OCI-LY7 (cell line): ENCODE results near the gene PAK4. TPM values are rescaled to one million over a fixed set of nuclear protein-coding genes. Genes with fewer than 3 reads are reported as not detected.
"Not testable (repeated sequence)": the region's sequence is repeated elsewhere in the genome, so short reads cannot be mapped to it uniquely, and the experiment has no call there.

Source experiments
- BruUV-seq: library from RNA; stranded (reverse); fragments of 400-500 nt; replicated peaks from 2 replicates; lab custom pipeline; 2021; lab: Mats Ljungman, UMichigan
- CTCF ChIA-PET: fragments of 300-600 bp; sonication (Branson Sonifier 250); formaldehyde crosslinking; loops from one replicate; lab custom pipeline; 2022; ENCODE audit warnings: antibody characterized with exemption; ENCODE audit not compliant: unreplicated experiment; lab: Charles Lee
- POLR2A ChIA-PET: fragments of 300-600 bp; sonication (Branson Sonifier 250); formaldehyde crosslinking; loops from one replicate; lab custom pipeline; 2022; ENCODE audit warnings: antibody characterized with exemption; lab: Charles Lee
- DNase-seq: peaks from one replicate; pipeline ENCODE4 v3.0.0-alpha.2; 2015; ENCODE audit warnings: low spot score
- H2AFZ ChIP-seq: fragments of 200-600 bp; sonication (generic), shearing (Covaris generic); 2 replicates; pipeline ENCODE4 v1.6.1; 2014; ENCODE audit warnings: mild to moderate bottlenecking, antibody characterized with exemption, low read length, moderate library complexity
- H3K27ac ChIP-seq: fragments of 200-600 bp; sonication (generic); 2 replicates; pipeline ENCODE4 v1.5.1; 2014; ENCODE audit warnings: mixed run types, low read depth, mild to moderate bottlenecking, moderate library complexity, low read length, inconsistent platforms; ENCODE audit not compliant: poor library complexity, severe bottlenecking
- H3K36me3 ChIP-seq: fragments of 200-600 bp; sonication (generic); 2 replicates; pipeline ENCODE4 v1.6.1; 2014; ENCODE audit warnings: mild to moderate bottlenecking, antibody characterized with exemption, low read length, moderate library complexity, mixed read lengths; ENCODE audit not compliant: insufficient read depth
- H3K4me1 ChIP-seq: fragments of 200-600 bp; sonication (generic); 2 replicates; pipeline ENCODE4 v1.5.1; 2014; ENCODE audit warnings: mild to moderate bottlenecking, low read length; ENCODE audit not compliant: insufficient read depth, poor library complexity, severe bottlenecking
- H3K4me2 ChIP-seq: fragments of 200-600 bp; sonication (generic); 2 replicates; pipeline ENCODE4 v1.6.1; 2014; ENCODE audit warnings: mild to moderate bottlenecking, low read length
- H3K4me3 ChIP-seq: fragments of 200-600 bp; sonication (generic); 2 replicates; pipeline ENCODE4 v1.5.1; 2014; ENCODE audit warnings: mild to moderate bottlenecking, low read depth, low read length; ENCODE audit not compliant: poor library complexity, severe bottlenecking
- H3K79me2 ChIP-seq: fragments of 200-600 bp; sonication (generic); 2 replicates; pipeline ENCODE4 v1.6.1; 2016; ENCODE audit warnings: low read depth, mild to moderate bottlenecking, low read length, moderate library complexity, mixed read lengths; ENCODE audit not compliant: insufficient read depth
- H3K9me2 ChIP-seq: fragments of 200-600 bp; sonication (generic); 2 replicates; pipeline ENCODE4 v1.6.1; 2016; ENCODE audit warnings: mild to moderate bottlenecking, low read length, mixed read lengths; ENCODE audit not compliant: insufficient read depth
- H3K9me3 ChIP-seq: fragments of 200-600 bp; sonication (generic); 2 replicates; pipeline ENCODE4 v1.6.1; 2014; ENCODE audit warnings: mild to moderate bottlenecking, mixed run types, low read length, mixed read lengths
- H4K20me1 ChIP-seq: fragments of 200-600 bp; sonication (generic); 2 replicates; pipeline ENCODE4 v1.6.1; 2014; ENCODE audit warnings: mild to moderate bottlenecking, antibody characterized with exemption, low read length, moderate library complexity, mixed read lengths; ENCODE audit not compliant: insufficient read depth
- CTCF ChIP-seq: fragments of 200-600 bp; sonication (generic); conservative IDR thresholded peaks from 2 replicates; pipeline ENCODE4 v1.5.1; 2014; ENCODE audit warnings: mild to moderate bottlenecking, antibody characterized with exemption, low read length, moderate library complexity, mixed read lengths
- EZH2phosphoT487 ChIP-seq: fragments of 200-600 bp; sonication (generic); IDR thresholded peaks from 2 replicates; pipeline ENCODE4 v1.6.1; 2018; ENCODE audit warnings: low read depth, borderline replicate concordance, mild to moderate bottlenecking, mixed run types, antibody characterized with exemption, low read length, moderate library complexity, mixed read lengths
- intact Hi-C: fragments of 100-400 bp; cut with micrococcal nuclease; formaldehyde crosslinking; loops from one replicate; pipeline ENCODE4 v1.10.0; 2022; ENCODE audit not compliant: unreplicated experiment
- total RNA-seq, 2 experiments: library from RNA; depleted of rRNA in 1 of 2; stranded (reverse); fragments of >200 nt in 1 of 2; shearing (Covaris generic) in 1 of 2; gene quantifications; 2 replicates each; pipeline ENCODE4 v1.2.3, GENCODE V29; 2014 to 2022

Gene PAK4
- total RNA-seq, 2 experiments from 2014 or later = 7.8 to 26.7 TPM

DNA sequence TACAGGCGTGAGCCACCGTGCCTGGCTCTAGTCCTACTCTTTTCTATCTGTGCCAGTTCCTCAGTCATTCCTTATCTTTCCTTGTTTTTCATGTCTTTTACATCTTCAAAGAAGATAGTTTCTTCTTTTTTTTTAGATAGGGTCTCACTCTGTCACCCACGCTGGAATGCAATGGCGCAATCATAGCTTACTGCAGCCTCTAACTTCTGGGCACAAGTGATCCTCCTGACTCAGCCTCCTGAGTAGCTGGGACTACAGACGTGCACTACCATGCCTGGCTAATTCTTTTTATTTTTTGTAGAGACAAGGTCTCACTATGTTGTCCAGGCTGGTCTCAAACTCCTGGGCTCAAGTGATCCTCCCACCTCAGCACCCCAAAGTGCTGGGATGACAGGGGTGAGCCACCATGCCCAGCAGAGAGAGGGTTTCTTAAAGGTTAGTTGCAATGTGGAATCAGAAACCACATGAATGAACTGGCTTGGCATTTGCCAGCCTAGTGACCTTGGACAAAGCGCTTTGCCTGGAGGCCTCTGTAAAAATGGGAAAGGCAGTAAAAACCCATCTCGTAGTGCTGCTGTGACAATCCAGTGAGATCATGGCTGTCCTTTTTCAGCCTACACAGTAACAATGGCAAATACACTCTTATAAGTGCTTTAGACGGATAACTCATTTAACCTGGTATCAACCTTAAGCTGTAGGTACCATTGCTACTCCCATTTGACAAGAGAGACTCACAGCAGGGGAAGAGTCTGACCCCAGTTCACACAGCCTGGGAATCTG is 37.5 kb upstream of the PAK4 start:
- ChIA-PET CTCF (no interaction called here), POLR2A (no interaction called here)
- Histone ChIP-seq H3K4me3 (no peak overlapping the region), H3K9me2 (no peaks in the 10 kb centered on the region), H3K4me2 (no peak overlapping the region), H2AFZ (no peak overlapping the region), H3K79me2 (no peaks in the 10 kb centered on the region), H3K27ac (no peak overlapping the region), H4K20me1 (no peaks in the 10 kb centered on the region), H3K9me3 (no peaks in the 10 kb centered on the region), H3K4me1 (no peaks in the 10 kb centered on the region), H3K36me3 (no peaks in the 10 kb centered on the region)
- BruUV-seq = no TSS peak
- intact Hi-C loops = no loop called here
- no peak for DNase-seq
- no peak for TF ChIP-seq CTCF
- TF ChIP-seq EZH2phosphoT487 = no peak

DNA sequence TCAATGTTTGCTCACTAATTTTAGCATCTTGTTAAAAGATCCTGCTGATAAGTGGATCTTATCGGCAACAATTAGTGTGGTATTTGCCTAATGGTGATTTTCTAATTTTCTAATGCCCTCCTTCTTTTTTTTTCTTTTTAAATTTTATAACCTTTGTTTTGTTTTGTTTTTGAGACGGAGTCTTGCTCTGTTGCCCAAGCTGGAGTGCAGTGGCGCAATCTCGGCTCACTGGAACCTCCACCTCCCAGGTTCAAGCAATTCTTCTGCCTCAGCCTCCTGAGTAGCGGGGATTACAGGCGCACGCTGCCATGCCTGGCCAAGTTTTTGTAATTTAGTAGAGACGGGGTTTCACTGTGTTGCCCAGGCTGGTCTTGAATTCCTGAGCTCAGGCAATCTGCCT is 35.6 kb upstream of the PAK4 start:
- BruUV-seq = not testable (repeated sequence)

DNA sequence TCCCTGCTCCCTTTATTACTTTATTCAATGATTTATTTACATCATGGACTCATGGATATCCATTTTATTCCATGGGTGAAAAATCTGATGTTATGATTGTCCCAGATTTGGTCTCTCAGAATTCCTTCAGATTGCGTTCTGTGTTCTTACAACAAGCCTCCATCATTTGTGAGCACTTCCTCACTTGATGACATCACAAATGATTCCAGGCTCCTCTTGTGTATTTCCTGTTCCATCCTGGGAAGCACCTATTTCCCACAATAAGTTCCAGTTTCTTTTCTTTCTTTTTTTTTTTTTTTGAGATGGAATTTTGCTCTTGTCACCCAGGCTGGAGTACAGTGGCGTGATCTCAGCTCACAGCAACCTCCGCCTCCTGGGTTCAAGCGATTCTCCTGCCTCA is 34.7 kb upstream of the PAK4 start:
- no peak overlapping the region for H2AFZ ChIP-seq
- no peak for DNase-seq
- no peak overlapping the region for H3K27ac ChIP-seq
- no peaks in the 10 kb centered on the region for H3K9me3 ChIP-seq
- H3K4me1 ChIP-seq = no peaks in the 10 kb centered on the region
- no peak overlapping the region for H3K4me2 ChIP-seq
- TF ChIP-seq EZH2phosphoT487 (no peak), CTCF (no peak)
- no peak overlapping the region for H3K4me3 ChIP-seq
- no peaks in the 10 kb centered on the region for H4K20me1 ChIP-seq
- H3K79me2 ChIP-seq = no peaks in the 10 kb centered on the region
- ChIA-PET POLR2A (interaction anchor here (0.5 to 0.7 kb wide), 3 partner anchors 206 to 429 kb away, joined by 3 to 4 read pairs (median 4); no protein-coding TSS in a partner anchor), CTCF (interaction anchor here (0.5 kb wide), 1 partner anchor 283 kb away, joined by 3 read pairs; no protein-coding TSS in a partner anchor)
- no peaks in the 10 kb centered on the region for H3K36me3 ChIP-seq
- no peaks in the 10 kb centered on the region for H3K9me2 ChIP-seq
- BruUV-seq = no TSS peak
- intact Hi-C loops = no loop called here

More for the DNA sequence above, 35.6 kb upstream of the PAK4 start:
- H4K20me1 ChIP-seq, H3K9me2 ChIP-seq, H3K27ac ChIP-seq, H3K4me2 ChIP-seq, H3K4me3 ChIP-seq, H2AFZ ChIP-seq, H3K79me2 ChIP-seq, H3K9me3 ChIP-seq, H3K36me3 ChIP-seq, DNase-seq, intact Hi-C loops, CTCF ChIA-PET, H3K4me1 ChIP-seq: not testable (repeated sequence)
- POLR2A ChIA-PET = interaction anchor here (0.6 to 0.7 kb wide), 2 partner anchors 193 to 587 kb away, joined by 3 read pairs; no protein-coding TSS in a partner anchor

DNA sequence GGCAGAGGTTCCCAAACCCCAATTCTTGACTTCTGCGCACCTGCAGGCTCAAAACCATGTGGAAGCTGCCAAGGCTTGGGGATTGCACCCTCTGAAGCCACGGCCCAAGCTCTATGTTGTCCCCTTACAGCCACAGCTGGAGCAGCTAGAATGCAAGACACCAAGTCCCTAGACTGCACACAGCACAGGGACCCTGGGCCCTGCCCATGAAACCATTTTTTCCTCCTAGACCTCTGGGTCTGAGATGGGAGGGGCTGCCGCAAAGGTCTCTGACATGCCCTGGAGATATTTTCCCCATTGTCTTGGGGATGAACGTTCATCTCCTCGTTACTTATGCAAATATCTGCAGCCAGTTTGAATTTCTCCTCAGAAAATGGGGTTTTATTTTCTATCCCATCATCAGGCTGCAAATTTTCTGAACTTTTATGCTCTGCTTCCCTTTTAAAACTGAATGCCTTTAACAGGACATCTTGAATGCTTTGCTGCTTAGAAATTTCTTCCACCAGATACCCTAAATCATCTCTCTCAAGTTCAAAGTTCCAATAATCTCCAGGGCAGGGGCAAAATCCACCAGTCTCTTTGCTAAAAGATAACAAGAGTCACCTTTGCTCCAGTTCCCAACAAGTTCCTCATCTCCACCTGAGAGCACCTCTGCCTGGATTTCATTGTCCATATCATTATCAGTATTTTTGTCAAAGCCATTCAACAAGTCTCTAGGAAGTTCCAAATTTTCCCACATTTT is 29.6 kb upstream of the PAK4 start:
- H4K20me1 ChIP-seq, H3K27ac ChIP-seq, H3K36me3 ChIP-seq, CTCF ChIA-PET, intact Hi-C loops, H3K4me1 ChIP-seq, POLR2A ChIA-PET, BruUV-seq, H2AFZ ChIP-seq, H3K9me3 ChIP-seq, H3K4me2 ChIP-seq, H3K79me2 ChIP-seq, DNase-seq, H3K9me2 ChIP-seq, H3K4me3 ChIP-seq: not testable (repeated sequence)
